Retina (tissue), 1 donor: ENCODE results near the gene DSCAM.
"Not testable (repeated sequence)": the region's sequence is repeated elsewhere in the genome, so short reads cannot be mapped to it uniquely, and the experiment has no call there.

Experiments used
- DNase-seq: peaks from one replicate; pipeline ENCODE4 v3.0.0-alpha.2; 2016

DSCAM gene

DNA sequence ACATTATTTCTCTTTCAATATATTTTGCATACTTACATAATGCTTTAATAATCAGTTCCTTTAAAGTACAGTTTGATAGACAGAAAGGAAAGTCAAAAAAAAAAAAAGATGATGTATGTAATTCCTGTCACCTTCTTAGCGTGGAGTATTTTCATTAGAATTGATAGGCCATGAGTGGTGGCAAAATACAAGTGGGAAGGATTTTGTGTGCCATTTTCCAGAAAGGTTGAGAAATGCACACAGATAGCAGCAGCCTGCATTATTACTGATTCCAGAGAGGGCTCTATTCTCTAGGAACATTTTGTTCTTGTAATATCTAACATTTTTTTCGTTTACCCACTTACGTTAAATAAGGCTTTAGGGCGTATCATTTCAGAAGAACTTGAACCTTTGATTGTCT lies 475.6 kb downstream of the DSCAM start:
- no peak for DNase-seq

DNA sequence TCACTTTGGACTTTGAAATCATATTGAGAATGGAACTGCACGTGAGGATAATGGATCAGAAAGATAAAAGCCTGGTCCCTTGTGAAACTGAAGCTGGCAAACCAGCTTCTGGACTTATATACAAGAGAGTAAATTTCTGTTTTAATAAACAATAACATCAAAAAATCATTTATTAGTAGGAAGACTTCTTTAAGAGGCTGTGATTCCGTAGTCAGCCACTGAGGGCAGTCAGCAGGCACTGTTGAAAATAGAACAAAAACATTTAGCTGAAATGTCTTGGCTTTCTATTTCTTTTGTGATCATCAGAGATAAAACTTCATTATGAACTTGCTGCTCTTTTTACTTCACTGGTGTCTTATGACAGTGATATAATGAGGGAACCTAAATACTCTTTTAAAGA lies 490.3 kb downstream of the DSCAM start:
- DNase-seq, result no peak

DNA sequence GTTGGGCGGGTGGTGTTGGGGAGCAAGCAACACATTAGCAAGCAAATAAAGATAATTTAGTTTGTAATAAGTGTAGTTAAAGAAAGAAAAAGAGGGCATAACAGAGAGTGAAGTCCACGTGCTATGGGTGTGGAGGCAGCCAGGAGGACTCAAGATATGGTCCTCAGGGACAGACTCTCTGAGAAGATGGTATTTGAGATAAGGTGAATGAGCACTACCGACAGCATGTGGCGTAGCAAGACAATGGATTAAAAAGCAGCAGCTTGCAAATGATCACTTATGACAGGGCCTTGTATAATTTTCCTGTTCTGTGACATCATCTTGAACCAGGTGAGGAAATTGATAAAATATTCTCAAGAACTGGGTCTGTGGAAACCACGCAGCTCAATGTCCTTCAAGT lies 491.9 kb downstream of the DSCAM start:
- no peak for DNase-seq

DNA sequence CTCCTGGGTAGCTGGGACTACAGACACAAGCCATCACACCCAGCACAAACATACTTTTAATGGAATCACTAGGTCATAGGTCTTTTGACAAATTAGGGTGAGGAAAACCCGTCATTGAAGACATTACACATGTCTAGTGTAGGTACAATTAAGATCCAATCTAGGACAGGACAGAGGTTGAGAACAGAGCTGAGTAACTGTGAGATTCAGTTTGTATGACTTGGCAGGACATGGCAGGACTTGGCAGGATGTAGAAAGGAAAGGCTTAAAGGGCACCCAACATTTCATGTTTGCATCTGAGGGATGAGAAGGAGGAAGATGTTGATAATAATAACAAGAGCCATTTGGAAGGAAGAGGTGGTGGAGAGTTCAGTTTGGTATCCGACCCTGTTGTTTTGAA lies 496.0 kb downstream of the DSCAM start:
- DNase-seq, result no peak

DNA sequence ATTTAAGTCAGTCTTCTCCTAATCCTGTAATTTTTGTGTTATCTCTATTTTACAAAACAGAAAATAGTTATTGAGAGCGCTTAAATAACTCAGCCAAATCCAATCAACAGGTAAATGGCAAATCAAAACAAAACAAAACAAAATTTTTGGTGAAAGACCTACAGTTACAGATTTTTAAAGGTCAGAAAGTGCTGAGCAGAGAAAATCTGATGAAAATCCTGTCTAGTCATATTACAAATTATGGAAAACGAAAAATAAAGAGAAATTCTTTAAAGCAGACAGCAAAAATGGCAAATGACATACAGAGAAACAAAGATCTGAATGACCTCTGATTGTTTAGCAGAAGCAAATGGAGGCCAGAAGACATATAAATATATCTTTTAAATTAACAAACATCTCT lies 497.4 kb downstream of the DSCAM start:
- DNase-seq, result no peak

DNA sequence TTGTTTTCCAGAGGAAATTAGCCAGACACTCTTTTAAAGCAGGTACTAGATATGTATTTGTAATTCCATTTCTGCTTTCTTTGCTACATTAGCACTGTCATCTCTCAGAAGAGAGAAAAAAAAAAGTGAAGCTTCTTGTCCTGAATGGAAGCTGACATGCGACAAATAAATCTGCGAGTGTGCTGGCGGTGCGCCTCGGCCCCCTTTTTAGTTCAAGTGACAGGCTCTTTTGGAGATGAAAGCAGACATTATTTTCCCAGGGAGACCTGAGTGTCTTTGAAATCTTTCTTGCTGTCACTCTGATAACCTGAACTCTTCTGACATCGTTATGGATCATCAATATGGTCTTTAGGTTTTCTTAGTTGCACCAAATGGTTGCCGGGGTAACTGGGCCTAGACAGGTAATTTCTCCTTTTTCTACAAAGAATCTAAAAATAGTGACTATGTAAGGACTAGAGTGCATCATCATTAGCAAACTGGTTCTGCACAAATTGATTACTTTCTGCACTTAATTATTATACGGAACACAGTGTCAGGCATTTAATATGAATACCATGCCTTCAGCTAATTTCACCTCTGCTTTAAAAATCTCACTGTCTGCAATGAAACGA lies 501.1 kb downstream of the DSCAM start:
- DNase-seq, result peak; percentile 57

DNA sequence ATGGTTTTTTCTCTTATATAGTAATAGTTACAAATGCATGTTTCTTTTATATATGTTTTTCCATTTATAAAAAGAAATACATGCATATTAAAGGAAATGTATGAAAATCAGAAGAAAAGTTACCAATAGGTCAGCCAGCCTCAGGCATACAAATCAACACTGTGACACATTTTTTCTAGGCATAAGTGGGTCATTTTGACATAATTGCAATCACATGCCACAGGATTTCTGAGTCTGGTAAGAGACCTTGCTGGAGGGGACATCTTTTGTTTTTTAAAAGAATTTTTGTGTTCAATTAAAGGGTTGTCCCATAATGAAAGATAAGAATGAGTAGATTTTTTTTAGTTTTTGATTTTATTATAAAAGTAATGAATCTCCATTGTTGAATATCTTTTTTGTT lies 506.6 kb downstream of the DSCAM start:
- no peak for DNase-seq

DNA sequence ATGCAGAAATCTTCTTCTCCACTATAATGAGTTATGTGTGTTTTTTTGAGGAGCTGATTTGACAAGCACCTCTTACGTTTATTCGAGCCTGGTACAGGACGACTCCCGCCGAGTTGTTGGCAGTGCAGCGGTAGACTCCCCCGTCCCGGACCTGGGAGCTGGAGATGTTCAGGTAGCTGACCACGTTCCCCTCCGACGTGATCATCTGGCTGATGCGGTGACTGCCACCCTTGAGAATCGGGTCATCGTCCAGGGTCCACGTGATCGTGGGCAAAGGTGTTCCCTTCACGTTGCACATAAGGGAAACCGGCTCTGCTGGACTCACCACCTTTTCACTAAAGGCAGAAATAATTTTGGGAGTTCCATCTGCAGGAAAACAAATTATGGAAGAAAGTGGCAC lies 507.9 kb downstream of the DSCAM start:
- DNase-seq, result no peak

DNA sequence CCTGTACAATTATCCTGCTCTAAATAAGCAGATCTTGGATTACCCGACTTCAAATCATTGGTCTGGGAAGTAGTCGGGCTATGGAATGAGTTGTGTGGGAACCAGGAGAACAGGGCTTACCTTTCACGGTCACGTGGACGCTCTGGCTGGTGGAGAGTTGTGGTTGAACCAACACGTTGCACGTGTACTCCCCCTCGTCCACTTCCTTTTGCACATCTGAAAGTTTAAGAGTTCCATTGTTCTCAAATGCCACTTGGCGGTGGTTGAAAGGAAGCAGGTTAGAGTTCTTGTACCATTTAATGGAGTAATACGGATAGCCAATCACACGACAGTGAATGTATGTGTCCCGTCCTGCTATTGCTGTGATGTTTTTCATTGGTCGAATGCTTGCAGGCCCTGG lies 509.0 kb downstream of the DSCAM start:
- no peak for DNase-seq

DNA sequence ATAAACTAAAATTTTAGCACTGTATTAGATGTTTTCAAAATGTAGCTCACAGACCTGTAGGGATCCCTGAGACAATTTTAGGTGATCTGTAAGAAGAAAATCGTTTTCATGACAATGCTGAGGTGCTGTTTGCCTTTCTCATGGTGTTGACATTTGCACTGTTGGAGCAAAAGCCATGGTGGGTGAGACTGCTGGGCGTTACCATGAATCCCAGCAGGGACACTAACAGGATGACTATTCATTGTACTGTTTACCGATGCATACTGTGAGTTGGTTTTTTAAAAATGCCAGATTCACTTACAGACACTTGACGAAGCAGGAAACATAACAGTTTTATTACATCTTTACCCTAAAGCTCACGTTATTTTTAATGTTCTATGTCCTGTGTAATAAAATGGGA lies 511.3 kb downstream of the DSCAM start:
- no peak for DNase-seq

DNA sequence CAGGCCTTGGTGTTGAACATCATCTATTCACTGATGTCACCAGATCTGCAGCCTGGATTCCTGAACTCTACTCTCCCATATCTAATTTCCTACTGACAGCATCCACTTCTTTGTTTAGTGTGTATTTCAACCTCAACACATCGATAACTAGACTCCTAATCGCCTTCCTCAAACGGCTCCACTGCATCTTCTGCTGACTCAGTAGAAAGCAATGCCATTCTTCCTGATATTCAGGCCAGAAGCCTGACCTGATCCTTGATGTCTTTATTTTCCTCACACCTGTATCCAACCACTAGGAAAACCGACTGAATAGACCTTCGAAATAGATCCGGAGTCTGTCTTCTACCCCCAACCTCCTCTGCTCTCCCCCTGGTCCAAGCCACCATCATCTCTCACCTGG lies 512.8 kb downstream of the DSCAM start:
- DNase-seq, result no peak

DNA sequence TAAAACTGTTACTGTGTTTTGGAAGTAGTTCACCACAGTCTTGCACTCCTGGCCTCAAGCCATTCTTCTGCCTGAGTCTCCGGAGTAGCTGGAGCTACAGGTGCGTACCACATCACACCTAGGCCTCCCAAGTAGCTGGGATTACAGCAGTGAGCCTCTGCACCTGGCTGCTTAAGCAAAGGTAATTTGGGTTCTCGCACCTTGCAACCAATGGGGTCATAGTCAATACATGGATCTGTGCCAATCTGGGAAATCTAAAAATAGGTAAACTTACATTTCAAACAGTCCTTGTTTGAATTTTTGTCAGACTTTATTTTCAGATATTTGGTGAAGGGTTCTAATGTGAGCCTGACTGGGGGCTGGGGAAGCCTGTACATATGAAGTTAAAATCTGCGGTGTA lies 513.2 kb downstream of the DSCAM start:
- DNase-seq, result no peak

DNA sequence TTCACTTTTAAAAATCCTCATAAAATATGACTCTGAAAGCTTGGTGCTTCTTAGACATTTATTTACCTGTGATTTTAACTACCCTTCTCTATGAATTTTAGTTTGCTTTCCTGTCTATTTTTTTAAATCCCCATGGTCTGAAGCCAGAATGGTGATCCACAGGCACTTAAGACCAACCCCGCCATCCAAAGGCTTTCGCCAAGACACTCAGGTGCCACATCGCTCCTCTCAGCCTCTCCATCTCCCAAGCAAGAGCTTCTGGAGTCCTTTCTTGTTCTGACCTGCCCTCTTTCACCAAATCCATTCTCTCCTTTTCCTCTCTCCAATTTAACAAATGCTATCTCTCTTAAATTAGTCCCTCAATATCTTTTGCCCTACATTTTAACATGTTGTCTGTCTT lies 515.2 kb downstream of the DSCAM start:
- no peak for DNase-seq

DNA sequence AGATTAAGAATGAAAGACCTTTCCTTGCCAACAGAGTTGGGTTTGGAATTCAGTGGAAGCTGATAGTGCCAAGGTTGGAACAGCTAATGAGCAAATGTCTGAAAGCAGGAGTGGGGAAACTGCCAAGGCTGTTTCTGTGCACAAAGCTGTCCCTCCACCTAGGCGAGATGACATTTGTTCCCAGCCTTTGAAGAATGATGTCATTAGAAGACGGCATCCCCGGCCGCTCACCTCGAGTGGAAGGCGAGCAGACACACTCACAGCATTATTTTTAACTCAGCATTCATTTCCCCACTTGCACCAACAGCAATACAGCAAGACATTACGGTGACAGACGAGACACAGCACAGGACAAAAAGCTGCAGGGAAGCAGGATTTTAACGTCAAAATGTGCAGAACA lies 515.8 kb downstream of the DSCAM start:
- peak; percentile 46 for DNase-seq

DNA sequence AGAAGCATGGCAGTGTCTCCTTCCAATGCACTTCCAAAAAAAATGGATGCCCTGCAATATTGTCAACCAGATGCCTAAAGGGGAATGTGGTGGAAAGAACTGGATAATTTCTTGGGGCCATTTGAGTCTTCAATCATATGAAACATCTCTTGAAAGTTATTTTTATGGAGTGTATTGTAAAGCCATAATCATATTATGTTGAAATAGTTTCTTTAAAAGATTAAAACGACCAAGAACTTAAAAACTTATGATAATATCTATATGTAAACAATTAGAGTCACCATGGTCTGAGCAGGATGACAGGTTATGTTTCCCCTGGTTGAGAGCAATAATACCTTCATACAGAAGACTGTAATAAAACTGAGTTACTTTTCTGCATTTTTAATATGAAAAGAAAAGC lies 522.6 kb downstream of the DSCAM start:
- DNase-seq, result no peak

DNA sequence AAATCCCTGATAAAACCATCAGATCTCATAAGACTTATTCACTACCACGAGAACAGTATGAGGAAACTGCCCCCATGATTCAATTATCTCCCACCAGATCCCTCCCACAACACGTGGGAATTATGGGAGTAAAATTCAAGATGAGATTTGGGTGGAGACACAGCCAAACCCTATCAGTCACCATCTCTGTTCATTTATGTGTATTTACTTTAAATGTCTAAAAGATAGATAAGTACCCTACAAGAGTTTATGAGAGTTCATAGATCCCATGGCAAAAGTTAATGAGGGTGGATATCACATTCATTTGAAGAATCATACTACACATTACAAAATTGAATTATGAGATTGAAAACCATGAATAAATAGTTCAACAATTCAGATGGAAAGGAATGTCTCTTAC lies 526.2 kb downstream of the DSCAM start:
- DNase-seq, result not testable (repeated sequence)

DNA sequence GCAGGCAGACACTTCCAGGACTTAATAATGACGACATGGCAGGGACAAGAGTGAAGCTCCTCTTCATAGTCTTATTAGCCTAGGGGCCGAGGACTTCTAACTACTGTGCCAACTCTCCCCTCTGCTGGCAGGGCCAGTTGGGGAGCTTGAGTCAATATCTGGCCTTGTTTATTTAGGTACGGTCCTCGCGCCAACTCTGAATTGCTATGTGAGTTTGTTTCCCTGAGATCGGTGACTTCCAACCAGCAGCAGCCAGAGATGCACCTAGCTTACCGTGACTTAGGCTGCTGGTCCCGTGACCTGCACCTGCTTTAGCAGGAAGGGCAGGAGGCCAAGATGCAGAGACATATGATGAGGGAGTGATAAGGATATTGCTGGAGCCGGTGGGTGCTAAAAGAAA lies 528.6 kb downstream of the DSCAM start:
- peak; percentile 12 for DNase-seq

DNA sequence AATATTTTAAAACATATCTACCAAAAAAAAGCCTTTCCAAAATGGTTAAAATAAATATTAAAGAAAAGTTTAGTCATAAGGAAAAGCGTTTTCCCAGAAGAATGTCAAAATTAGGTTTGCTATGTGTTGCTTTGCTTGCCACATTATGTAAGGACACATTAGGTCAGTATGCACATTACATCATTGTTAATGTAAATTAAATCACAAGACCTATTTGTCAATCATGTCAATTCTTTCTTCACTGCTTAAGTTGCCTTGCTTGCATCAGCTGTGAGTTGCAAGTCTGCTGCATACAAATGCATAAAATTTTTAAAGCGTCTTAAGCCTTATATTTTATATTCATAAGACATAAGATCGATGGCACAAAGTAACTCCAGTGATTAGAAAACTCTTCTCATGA lies 530.9 kb downstream of the DSCAM start:
- no peak for DNase-seq

DNA sequence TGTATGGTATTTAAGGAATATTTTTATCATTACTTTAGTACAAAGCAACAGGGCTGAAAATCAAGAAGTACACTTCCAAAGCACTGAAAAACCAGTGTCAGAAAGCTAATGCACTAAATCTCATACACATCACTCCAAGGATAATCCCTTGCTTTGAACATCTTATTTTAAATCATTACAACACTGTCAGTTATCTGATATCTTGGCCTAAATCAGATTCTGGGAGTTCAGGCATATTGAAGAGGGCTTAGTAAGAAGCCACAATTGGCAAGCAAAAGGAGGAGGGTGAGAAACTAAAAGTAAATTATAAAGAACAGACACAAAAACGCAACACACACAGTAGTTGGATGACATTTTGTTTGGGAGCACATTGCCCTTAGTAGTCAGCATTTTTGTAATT lies 531.3 kb downstream of the DSCAM start:
- no peak for DNase-seq

DNA sequence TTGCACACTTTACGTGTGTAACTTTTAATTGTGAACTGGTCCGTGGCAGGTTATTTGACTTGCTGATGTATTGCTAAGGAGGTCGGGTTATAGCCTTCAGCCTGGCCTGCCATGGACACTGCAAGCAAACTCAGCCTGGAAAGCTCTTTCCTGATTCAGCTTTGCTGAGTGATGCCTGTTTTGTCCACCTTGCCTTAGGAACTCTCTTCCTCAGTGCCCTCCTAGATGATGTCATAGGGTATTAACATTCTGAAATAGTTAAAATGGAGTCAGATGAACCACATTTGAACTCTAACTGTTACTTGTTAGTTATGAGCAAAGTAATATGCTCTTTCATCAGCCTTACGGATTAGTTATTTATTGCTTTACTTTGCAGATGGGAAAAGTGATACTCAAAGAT lies 533.7 kb downstream of the DSCAM start:
- DNase-seq, result no peak

DNA sequence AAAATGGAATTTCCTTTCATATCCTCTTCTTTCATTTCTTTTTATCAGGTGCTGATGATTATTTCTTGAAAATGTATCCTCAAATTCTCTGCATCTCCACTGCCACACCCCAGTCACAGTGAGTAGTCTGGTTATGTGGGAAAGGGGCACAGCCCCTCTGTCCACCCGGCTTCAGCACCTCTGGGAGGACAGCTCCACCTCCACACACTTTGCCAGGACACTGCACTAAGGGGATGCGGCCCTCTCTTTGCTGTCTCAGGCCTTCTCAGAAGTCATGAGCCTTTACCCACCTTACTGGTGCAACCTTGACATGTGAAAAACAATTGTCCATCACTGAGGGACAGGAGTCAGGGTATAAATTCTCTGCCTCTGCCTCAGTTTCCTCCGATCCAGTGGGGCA lies 546.7 kb downstream of the DSCAM start:
- DNase-seq, result no peak

DNA sequence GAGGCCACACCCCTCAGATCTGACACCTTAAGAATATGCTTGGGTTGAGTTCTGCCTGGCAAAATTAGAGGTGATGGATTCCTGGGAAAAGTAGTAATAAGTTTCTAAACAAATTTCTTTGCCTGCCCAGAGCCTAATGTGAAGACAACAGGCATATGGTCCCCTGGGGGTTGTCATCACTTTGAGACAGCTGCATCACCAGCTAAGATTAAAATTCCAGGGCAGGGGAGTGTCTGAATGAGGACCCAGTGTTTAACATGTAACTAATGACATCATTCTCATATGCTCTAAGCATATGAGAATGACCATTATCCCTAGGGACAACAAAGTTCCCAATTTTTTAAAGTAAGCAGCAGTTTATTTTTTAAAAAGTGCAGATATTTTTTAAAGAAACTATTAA lies 547.5 kb downstream of the DSCAM start:
- no peak for DNase-seq

DNA sequence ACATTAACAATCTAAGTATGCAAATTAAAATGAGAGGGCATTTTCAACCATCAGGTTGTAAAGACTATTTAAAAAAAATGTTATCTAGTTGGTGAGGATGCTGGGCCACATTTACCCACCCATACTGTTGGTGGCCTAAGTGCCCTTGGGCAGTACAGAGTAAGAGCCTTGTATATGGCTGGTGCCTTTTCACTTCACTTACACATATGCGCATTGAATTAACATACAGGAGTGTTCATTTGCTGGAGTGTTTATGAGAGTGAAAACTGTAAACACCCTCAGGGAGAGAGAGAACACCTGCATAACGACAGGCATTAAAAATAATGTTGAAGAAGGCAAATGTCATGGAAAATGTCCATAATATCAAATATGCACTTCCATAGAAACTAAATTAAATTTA lies 552.6 kb downstream of the DSCAM start:
- no peak for DNase-seq

DNA sequence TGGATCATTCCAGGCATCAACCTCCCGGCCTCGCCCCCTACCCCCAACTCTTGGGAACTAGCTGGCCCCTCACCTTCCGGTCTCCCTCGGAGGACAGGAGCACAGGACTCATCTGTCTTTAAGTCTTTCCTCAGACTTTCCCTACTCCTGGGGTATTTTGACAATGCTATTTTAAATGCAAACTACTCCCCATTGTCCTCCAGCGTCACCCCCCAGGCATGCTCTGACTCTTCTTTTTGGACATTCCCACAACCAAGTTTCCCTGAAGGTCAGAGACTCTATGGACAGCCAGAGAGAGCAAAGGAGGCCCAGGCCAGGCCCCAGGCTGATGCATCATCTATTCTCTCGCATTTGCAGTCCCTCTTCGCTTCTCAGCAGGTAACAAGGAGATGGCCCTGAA lies 555.4 kb downstream of the DSCAM start:
- DNase-seq, result no peak

DNA sequence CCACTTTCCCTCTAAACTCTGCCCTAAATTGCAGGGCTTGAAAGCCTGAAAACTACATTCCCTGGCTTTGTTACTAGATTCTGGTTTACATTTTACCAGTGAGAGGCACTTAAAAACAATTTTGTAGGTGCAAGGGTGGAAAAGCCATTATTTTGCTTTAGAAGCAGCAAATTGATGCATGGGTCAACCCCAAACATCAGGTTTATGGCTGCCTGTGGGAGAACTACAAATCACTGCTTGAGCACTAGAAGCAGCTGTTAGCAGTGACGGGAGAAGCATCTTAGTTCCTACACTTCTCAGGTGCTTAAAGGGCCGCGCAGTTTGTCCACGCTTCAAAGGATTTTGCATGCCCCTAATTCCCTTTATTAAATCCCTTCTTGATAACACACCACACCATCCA lies 562.5 kb downstream of the DSCAM start:
- DNase-seq, result no peak
